ENCODE results near the gene ALG12. TPM values are rescaled to one million over a fixed set of nuclear protein-coding genes. Genes with fewer than 3 reads are reported as not detected.
A peak's percentile ranks its signal among the peaks of the same experiment; 100 is the strongest.

The ALG12 gene
- total RNA-seq, 1 experiment from 2014 or later = 16.3 TPM

DNA sequence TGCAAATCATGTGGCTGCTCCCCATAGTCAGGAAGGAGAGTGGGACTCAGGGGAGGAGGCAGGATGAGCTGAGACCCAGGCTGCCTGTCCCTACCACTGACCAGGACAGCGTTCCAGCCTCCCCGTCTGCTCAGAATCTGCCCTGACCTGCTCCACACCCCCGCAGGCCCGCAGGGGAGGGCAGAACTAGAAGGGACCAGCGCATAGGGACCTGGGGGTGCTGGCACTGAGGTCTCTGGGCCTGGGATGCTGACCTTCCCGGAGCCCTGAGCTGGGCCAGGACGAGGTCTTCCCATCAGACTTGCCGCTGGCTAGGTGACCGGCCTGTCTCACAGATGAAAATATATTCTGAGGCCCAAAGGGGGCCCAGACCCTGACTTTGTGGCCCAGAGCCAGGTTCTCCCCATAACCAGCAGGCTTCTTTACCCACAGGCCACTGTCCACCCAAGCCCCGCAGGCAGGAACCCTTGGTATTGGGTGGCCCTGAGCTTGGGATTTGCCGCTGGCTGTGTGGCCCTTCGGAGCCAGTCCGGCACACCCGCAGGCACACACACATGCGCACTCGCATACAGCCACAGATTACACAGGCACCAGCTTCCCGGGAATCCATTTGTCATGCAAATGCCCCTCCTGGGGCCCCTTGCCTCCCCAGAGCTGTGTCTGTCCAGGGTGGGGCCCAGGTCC lies 28.5 kb upstream of the ALG12 start:
- DNase-seq (ENCODE audit: low read depth) = no peak

DNA sequence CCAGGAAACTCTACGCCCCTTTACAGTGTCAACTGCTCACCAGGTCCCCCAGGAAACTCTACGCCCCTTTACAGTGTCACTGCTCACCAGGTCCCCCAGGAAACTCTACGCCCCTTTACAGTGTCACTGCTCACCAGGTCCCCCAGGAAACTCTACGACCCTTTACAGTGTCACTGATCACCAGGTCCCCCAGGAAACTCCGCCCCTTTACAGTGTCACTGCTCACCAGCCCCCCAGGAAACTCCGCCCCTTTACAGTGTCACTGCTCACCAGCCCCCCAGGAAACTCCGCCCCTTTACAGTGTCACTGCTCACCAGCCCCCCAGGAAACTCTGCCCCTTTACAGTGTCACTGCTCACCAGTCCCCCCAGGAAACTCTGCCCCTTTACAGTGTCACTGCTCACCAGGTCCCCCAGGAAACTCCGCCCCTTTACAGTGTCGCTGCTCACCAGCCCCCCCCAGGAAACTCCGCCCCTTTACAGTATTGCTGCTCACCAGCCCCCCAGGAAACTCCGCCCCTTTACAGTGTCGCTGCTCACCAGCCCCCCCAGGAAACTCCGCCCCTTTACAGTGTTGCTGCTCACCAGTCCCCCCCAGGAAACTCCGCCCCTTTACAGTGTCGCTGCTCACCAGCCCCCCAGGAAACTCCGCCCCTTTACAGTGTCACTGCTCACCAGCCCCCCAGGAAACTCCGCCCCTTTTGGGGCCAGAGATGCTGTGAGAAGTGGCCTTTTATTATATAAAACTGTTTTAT lies 27.0 kb upstream of the ALG12 start:
- peak; percentile 49 for DNase-seq (ENCODE audit: low read depth)

DNA sequence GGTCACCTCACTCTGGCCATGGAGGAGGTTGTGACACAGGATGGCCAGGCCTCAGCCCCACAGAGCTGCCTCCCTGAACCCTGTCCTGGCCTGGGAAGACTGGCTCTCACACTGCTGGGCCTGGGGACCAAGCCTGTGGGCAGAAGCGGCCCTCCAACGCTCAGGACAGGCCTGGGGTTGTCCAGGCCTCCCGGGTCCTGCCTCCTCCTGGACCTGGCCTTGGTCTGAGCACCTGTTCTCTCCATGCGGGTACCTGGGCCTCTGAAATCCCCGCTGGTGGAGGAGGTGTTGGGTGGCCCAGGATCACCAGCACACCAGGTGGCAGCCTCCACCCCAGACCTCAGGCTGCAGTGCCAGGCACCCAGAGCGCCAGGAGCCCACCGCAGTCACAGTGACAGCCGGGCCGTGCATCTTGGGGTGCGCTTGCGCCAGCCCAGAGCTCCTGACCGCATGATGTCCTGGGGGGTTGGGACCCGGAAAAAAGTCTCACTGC lies 26.2 kb upstream of the ALG12 start:
- DNase-seq (ENCODE audit: low read depth) = no peak

DNA sequence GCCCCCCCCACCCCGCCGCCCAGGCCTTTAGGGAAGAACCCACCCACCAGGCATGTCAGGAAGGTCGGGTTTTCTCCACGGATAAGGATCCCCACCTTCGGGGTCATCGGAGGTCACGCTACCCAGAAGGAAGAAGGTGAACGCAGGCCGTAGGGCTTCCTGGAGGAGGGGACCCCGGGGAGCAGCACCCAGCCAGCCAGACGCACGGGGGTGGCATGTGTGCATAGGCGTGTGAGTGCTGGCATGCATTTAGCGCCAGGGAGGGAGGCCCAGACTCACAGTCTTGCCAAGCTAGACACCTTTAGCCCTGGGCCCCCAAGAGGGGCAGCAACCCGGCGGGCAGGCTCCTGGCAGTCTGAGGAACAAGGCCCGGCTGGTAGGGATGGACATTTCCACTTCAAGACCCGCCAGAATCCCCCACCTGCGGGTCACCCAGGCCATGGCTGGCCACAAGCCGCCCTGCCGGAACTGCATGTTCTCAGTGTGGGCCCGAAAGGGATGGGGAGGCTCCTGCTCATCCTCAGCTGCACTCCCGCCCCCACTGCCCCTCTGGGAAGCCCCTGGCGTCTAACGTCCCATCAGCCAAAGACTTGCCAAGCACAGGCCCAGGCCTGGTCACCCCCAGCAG lies 25.6 kb upstream of the ALG12 start:
- DNase-seq (ENCODE audit: low read depth) = no peak

DNA sequence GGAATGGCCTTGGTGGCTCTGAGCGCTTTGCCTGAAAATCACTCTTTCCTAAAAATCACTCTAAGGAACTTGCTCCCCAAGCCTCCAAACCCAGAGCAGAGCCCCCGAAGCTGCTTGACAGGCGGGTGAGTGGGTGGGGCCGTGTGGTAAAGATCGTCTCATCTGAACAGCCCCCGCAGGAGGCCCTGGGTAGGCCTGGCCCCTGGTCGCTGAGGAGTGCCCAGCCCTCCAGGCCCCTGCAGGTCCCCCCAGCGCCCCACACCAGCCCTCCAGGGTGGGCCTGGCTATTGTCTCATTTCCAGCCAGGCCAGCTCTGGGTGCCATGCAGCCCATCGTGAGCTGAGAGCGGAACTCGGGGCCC lies 25.1 kb upstream of the ALG12 start:
- no peak for DNase-seq (ENCODE audit: low read depth)

DNA sequence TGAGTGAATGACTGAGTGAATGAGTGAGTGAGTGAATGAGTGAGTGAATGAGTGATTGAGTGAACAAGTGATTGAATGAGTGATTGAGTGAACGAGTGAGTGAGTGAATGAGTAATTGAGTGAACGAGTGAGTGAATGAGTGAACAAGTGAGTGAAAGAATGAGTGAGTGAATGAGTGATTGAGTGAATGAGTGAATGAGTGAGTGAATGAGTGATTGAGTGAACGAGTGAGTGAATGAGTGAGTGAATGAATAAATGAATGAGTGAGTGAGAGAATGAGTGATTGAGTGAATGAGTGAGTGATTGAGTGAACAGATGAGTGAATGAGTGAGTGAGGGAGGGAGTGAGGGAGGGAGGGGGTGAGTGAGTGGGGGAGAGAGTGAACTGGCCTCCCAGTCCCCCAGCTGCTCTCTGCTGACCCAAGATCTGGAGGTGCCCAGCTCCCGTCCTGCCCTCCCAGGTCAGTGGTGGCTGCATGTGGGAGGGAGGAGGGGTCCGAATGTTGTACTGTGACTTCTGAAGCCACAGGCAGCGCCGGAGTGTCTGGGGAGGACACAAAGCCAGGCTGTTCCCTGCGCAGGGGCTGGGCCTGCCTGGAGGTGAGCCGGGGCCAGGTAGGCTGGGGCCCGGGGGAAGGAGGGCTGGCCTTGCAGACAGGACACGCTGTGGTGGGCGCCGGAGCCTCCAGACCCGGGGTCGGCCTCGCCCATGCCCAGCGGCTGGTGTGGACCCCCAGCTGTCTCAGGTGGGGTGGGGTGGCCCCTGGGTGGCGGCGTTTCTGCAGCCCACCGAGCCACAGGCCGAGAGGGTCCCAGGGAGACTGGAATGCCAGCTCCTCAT lies 24.5 kb upstream of the ALG12 start:
- no peak for DNase-seq (ENCODE audit: low read depth)

DNA sequence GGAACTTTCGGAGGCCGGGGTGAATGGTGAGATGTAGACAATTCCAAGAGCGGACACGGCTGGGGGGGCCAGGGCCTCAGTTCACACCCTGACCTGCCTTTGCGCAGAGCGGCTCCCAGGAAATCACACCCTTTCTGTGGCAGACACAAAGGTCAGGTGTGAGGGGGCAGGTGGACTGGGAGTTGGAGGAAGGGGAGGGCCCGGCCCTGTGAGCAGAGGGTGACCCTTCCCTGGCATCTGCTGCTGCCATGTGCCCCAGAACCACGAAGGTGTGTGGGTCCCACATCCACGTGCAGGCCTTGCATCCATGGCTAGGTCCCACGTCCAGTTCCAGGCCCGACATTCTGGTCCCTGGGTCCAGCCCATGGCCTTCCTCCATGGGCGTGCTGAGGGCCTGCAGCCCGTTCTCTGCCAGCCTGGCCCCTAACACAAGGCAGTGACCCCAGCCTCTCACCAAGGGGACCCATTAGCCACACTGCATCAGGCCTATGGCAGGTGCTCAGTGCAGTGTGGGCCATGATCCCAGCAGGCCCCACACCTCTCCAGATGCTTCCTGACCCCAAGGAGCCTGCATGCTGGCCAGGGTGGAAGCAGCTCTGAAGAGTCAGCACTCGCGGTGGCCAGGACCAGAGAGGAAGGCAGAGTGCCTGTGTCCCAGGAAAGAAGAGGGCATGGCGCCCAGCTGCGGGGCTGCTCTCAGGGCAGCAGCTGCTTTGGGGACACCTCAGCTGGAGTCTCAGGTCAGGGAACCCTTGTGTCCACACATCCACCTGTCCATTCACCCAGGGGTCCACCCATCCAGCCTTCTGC lies 23.5 kb upstream of the ALG12 start:
- no peak for DNase-seq (ENCODE audit: low read depth)

DNA sequence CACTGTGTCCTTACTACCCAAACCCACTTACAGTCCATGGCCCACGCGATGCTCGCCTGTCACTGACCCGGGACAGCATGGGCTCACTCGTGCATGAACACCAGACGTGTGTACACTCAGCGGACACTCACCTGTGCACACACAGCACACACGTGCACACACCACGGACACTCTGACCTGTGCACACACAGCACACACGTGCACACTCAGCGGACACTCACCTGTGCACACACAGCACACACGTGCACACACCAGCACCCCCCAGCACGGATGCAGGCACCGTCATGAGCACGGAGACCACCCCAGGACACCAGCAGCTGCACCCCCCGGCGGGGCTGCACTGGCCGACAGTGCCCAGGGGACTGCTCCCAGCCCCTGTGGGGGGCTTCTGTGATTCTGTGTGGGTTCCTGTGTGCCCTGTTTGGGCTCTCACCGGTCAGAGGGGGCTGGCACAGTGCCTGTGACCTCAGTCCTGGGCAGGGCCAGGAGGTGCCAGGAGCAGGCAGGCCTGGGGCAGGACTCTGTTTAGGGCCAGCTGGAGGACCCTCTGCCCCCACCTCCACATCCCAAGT lies 20.4 kb upstream of the ALG12 start:
- no peak for DNase-seq (ENCODE audit: low read depth)

DNA sequence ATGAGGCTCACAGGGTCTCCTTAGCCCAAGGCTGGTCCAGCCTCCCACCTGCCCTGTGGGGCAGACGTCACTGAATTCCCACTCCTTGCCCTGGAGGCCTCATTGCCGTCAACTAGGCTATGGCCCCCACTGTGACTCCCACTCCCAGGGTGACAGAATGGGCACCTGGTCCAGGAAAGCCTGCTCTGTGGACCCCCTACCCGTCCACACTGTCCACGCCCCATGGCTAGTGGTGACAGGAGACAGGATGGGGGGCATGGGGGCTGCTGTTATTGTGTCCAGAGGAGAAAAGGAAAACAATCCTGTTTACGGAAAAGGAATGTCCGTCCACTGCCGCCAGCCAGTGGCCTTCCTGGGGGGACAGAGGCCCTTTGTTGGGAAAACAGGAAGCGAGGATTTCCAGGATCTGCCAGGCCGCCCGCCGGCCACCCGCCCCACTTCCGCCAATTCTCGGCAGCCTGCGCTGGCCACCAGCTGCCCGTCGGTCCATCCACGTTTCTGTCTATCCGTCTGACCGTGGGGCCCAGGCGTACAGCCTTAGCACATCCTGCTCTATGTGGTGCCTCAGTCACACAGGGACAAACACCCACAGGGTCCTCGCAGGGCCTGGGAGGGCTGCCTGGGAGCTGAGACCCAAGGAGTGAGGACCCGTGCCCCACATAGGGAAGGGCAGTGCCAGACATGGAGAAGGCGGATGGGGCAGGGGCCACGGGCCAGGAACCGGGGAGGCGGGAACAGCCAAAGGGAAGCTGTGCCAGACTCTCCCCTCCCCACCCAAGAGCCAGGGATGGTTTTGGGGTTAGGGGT lies 19.7 kb upstream of the ALG12 start:
- DNase-seq (ENCODE audit: low read depth) = no peak

DNA sequence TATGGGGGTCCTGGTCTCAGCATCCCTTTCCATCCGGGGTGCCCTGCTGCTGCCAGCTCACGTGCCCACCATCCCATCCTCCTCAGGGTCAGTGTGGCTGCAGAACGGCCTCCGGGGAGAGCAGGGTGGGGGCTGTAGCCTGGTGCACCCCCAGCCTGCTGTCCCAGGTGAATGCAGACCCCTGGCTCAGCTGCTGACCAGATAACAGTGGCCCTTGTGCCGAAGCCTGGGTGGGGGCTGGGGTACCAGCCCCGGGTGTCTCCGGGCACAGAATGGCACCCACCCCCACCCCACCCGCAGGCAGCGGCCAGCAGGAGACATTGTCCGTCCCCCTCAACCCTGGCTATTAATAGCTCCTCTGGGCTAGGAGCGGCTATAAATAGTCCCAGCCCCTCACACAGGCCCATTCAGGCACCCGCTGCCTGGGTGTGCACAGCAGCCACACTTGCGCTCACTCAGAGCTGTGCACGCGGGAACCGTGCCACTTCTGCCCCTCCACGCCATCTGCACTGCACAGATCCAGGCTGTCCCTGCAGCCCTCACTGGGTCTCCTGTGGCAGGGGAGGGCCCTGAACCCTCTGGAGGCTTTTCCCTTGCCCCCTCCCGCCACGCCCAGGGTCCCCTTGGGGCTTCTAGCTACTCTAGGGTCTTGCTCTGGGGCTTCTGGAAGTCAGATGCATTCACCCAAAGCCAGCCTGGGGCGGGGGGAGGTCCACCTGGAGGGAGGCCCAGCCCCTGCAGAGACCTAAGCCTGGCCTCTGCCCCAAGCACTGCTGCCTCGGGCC lies 18.9 kb upstream of the ALG12 start:
- DNase-seq (ENCODE audit: low read depth) = no peak

DNA sequence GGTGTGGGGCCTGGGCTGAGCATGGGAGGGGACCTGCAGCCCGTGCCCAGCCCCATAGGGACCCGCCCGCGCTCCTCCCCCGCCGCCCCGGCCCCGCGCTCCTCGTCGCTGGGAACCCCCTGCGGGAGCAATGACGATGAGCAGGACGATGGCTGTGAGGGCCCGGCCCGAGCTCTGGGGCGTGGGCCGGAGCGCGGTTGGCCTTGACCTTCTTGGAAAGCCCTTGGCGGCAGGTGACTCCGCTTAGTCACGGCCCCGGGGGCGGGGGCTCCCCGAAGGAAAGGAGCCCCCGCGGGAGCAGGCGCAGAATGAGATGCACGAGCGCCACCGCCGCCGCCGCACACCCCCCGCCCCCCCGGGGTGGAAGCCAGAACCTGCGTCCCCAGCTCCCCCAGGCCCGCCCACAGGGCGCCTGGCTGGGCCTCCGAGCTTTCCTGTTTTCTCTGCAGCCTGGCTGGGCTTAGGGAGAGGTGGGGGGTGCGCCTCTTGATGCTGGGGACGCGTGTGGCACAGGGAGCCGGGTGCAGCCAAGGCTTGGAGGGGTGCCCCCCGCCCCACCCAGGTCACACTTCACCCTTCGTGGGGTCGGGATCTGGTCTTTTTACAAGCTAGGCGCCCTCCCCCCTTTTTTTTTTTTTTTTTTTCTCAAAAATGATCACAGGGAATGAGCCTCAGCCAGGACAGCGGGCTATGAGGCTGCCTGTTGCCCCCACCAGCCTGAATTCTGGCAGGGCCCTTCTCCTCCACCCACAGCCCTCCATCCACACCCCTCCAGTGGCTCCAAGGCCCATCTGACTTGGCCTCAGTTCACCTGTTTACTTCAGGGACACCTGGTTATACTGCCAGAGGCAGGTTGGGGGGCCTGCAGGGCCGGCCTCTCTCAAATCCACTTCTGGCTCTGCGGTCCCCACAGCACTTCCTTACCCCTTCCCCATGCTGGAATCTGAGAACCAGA lies 18.1 kb upstream of the ALG12 start:
- peak; percentile 78 for DNase-seq (ENCODE audit: low read depth)

DNA sequence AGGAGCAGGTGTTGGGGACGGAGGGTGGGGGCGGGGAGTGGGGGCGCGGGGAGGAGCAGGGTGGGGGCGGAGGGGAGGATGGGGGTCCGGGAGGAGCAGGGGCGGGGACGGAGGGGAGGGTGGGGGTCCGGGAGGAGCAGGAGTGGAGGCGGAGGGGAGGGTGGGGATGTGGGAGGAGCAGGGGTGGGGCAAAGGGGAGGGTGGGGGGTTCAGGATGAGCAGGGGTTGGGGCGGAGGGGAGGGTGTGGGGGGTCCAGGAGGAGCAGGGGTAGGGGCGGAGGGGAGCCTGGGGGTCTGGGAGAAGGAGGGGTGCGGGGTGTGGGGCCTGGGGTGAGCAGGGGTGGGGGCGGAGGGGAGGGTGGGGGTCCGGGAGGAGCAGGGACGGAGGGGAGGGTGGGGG lies 17.3 kb upstream of the ALG12 start:
- no peak for DNase-seq (ENCODE audit: low read depth)

DNA sequence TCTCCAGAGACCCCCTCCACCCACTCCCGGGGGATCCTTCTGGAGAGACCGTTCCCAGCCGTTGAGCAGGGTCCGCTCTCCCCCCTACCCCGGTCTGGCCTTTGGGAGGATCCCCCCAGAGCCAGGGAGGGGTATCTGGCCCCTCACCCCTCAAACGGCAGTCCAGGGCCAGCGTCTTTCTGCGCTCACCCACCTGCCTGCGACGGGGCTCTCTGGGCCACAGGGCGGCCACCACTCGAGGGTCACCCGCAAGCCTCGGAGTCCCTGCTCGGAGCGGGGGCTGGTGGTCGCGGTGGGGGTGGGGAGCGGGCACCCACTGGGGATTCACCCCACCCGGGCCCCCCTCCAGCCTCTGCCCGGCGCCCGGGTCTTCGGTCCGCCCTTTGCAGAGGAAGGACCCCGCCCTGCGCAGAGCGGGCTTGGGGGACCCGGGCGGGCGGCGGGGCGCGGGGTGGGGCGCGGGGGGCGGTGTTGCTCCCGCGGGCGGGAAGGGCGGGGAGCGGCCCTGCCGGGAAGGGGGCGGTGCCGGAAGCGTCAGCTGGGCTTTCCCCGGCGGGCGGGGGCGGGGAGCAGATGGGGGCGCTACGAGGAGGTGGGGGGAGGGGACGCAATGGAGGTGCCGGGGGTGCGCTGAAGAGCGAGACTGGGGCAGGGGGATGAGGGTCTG lies 16.8 kb upstream of the ALG12 start:
- DNase-seq (ENCODE audit: low read depth) = peak; percentile 62

DNA sequence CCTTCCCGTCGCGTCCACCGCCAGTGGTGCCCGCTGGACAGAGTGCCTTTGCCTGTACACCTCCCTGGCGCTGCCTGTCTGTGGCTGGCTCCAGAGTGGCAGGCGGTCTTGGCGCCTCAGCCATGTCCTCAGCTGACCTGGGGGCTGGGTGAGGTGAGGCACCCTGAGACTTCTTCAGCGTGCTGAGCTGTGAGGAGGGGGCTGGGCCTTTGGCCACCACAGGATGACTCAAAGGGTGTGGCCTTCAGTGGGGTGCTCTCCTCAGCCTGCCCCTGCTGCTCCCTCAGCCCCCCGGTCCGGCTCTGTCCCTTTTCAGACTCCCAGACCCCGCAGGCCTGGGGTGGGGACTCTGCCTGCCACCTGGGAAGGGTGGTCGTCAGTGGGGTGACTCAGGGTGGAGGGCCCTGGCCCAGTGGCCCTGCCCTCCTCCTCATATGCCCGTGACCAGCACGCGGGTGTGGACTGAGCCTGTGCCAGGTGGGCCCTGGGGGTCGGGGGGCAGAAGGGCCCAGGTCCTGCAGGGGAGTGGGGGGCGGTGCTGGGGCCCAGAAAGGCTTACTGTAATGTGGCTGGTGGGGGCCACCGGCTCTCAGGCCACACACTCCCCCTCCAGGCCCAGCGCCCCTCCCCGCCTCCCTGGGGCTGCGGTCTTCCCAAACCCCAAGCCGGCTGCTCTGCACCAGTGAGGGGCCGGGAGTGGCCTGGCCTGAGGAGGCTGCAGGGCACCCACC lies 16.1 kb upstream of the ALG12 start:
- peak; percentile 66 for DNase-seq (ENCODE audit: low read depth)

DNA sequence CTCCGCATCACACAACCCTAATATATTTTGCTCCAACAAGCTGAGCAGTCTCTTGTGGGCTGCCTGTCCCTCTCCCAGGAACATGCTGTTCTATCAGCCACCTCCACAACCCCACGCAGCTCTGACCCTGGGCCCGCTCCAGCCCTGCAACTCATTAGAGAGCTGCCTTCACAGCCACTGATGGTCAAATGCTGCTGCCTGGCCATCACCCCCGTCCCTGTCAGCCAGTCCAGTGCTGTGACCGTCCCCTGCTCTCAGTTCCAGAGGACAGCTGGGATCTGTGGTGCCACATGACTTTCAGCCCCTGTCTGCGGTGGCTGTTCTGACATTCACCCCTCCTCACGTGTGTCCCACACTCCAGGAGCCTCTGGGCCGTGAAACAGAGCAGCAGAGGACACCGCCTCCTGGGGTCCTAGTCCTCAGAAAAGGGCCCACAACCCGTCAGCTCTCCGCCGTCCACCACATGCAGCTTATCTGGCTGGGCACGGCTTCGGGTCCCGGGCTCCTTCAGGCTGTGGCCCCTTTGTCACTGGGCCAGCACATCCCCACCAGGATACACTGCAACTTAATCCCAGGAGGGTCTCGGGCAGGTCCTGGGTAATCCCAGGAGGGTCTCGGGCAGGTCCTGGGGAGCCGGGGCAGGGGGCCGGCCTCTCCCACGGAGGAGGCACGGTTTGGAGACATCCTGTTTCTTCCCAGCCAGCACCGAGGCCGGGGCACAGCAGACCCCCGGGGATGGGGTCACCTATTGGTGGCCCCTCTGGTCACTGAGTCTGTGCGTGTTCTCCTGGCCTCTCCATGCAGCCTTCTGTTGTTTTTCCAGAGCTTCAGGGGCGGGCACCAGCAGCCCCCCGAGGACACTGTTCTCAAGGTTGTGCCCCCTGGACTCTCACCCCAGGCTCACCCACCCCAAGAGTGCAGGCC lies 15.3 kb upstream of the ALG12 start:
- DNase-seq (ENCODE audit: low read depth) = no peak

All from Daoy (cell line).